ENCODE results near the gene RPS21. TPM values are rescaled to one million over a fixed set of nuclear protein-coding genes. Genes with fewer than 3 reads are reported as not detected.

Gene RPS21
- total and polyA plus RNA-seq, 2 of the 4 experiments (the other 2 are of a cell fraction), result 2,710 to 4,298 TPM

- ATAC-seq (ENCODE audit: low read depth), result peak; percentile 73
- no peak overlapping the region for H4K5ac ChIP-seq (ENCODE audit: low read depth, low read length)
- H3K9ac ChIP-seq (ENCODE audit: low read depth, low read length), result no peak overlapping the region
- dilution Hi-C loops (cut with HindIII; ENCODE audit: low sequenced_read_pairs, unreplicated experiment) (loop anchor here (25.0 kb wide), 1 partner anchor 95 kb away; no protein-coding TSS in a partner anchor), intact Hi-C loops (cut with micrococcal nuclease) (loop anchor here (1.0 to 10.0 kb wide), 2 partner anchors 80 to 368 kb away; partner anchors contain the start of gene ADRM1), in situ Hi-C loops (cut with MboI; ENCODE audit: low sequenced_read_pairs) (loop anchor here (5.0 to 25.0 kb wide), 2 partner anchors 75 to 370 kb away; no protein-coding TSS in a partner anchor)
- no peak overlapping the region for H3K4me2 ChIP-seq (ENCODE audit: low read depth, low read length)
- no peak overlapping the region for H3K27ac ChIP-seq (ENCODE audit: insufficient read depth, low read length)
- H2AFZ ChIP-seq (replicated peaks; ENCODE audit: low read length, poor library complexity), result peak overlapping the region; percentile 84
- ChIA-PET POLR2A (ENCODE audit: unreplicated experiment) (no interaction called here), CTCF (interaction anchor here (0.6 to 1.6 kb wide), 10 partner anchors 8 to 353 kb away, joined by 3 to 10 read pairs (median 3); no protein-coding TSS in a partner anchor)
- H3K18ac ChIP-seq (ENCODE audit: low read depth, low read length), result no peak overlapping the region
- H3K56ac ChIP-seq (ENCODE audit: extremely low read depth, insufficient read depth, low read length), result no peak overlapping the region
- no TSS peak for BruUV-seq (replicated peaks)
- H3K9me3 ChIP-seq (ENCODE audit: control insufficient read depth, insufficient read depth, low read length), result no peaks in the 10 kb centered on the region
- no peak overlapping the region for H3K23ac ChIP-seq (ENCODE audit: low read depth, low read length)
- peak; percentile 70 for DNase-seq
- H2BK15ac ChIP-seq (ENCODE audit: low read depth, low read length), result no peak overlapping the region
- no peak overlapping the region for H4K8ac ChIP-seq (ENCODE audit: low read depth in 2 of 2, low read length in 2 of 2)
- no peak overlapping the region for H3K4me3 ChIP-seq (ENCODE audit: insufficient read depth, low read depth, low read length)
- H2BK20ac ChIP-seq (ENCODE audit: low read depth, low read length), result no peak overlapping the region
- H3K4ac ChIP-seq (ENCODE audit: low read depth, low read length), result no peak overlapping the region
- peak overlapping the region; percentile 42 for H2AK9ac ChIP-seq (replicated peaks; ENCODE audit: low read depth, low read length, poor library complexity)
- H3K27me3 ChIP-seq (ENCODE audit: control insufficient read depth, insufficient read depth, low read length), result no peaks in the 10 kb centered on the region
- H2BK120ac ChIP-seq (ENCODE audit: low read depth, low read length), result no peak overlapping the region
- H4K20me1 ChIP-seq (ENCODE audit: insufficient read depth, low read length), result peaks cover 17% of the 10 kb centered on the region
- no peak overlapping the region; the same call in 1 of the 2 replicates for H4K91ac ChIP-seq (ENCODE audit: insufficient read depth, low read depth, low read length)
- H2BK5ac ChIP-seq (ENCODE audit: low read depth, low read length, poor library complexity, severe bottlenecking), result peak overlapping the region; percentile 52
- H3K79me1 ChIP-seq (ENCODE audit: low read depth in 1 of 2, low read length in 2 of 2), result peaks cover 9 to 49% of the 10 kb centered on the region in 2 experiments
- H3K9me1 ChIP-seq (ENCODE audit: insufficient read depth, low read length), result peaks cover 12% of the 10 kb centered on the region
- peaks cover 5% of the 10 kb centered on the region for H3K4me1 ChIP-seq (ENCODE audit: control insufficient read depth, insufficient read depth, low read length)
- 100% methylated on average over 2 of the region's 18 CpGs; no CpG with 5 or more reads in 1 of the 2 experiments for WGBS, 2 experiments (ENCODE audit: extremely low coverage in 2 of 2, insufficient read length in 1 of 2)
- peak overlapping the region; percentile 91; the same call in 1 of the 2 replicates for H2AK5ac ChIP-seq (ENCODE audit: low read depth, low read length)
- H3K36me3 ChIP-seq (ENCODE audit: control insufficient read depth, insufficient read depth, low read length), result peaks cover 6% of the 10 kb centered on the region
- no peak overlapping the region for H3K14ac ChIP-seq (replicated peaks; ENCODE audit: low read depth, low read length)
- peak; percentile 93 for TF ChIP-seq RAD21 (IDR thresholded peaks at IDR 0.05; ENCODE audit: low read length)
- no peak for TF ChIP-seq MXI1 (IDR thresholded peaks at IDR 0.05; ENCODE audit: borderline replicate concordance, low read depth, low read length)
- TF ChIP-seq RFX5 (IDR thresholded peaks at IDR 0.05; ENCODE audit: low read depth, low read length), result no peak
- TF ChIP-seq POLR2A (IDR thresholded peaks at IDR 0.05; ENCODE audit: low read depth, low read length), result no peak
- no peak for TF ChIP-seq MAFK (IDR thresholded peaks at IDR 0.05; ENCODE audit: low read depth, low read length)
- TF ChIP-seq, protein P1, sequence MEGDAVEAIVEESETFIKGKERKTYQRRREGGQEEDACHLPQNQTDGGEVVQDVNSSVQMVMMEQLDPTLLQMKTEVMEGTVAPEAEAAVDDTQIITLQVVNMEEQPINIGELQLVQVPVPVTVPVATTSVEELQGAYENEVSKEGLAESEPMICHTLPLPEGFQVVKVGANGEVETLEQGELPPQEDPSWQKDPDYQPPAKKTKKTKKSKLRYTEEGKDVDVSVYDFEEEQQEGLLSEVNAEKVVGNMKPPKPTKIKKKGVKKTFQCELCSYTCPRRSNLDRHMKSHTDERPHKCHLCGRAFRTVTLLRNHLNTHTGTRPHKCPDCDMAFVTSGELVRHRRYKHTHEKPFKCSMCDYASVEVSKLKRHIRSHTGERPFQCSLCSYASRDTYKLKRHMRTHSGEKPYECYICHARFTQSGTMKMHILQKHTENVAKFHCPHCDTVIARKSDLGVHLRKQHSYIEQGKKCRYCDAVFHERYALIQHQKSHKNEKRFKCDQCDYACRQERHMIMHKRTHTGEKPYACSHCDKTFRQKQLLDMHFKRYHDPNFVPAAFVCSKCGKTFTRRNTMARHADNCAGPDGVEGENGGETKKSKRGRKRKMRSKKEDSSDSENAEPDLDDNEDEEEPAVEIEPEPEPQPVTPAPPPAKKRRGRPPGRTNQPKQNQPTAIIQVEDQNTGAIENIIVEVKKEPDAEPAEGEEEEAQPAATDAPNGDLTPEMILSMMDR (conservative IDR thresholded peaks at IDR 0.05; ENCODE audit: low read depth, low read length), result peak; percentile 92
- no peak for TF ChIP-seq BHLHE40 (IDR thresholded peaks at IDR 0.05; ENCODE audit: low read depth, low read length)
- TF ChIP-seq, protein P2, sequence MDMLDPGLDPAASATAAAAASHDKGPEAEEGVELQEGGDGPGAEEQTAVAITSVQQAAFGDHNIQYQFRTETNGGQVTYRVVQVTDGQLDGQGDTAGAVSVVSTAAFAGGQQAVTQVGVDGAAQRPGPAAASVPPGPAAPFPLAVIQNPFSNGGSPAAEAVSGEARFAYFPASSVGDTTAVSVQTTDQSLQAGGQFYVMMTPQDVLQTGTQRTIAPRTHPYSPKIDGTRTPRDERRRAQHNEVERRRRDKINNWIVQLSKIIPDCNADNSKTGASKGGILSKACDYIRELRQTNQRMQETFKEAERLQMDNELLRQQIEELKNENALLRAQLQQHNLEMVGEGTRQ (IDR thresholded peaks at IDR 0.05; ENCODE audit: low read depth, low read length), result no peak
- peak; percentile 89 for TF ChIP-seq SMC3 (IDR thresholded peaks at IDR 0.05; ENCODE audit: low read depth, low read length)
- no peak for TF ChIP-seq ELK1 (IDR thresholded peaks at IDR 0.05; ENCODE audit: borderline replicate concordance, low read depth, low read length)
- TF ChIP-seq CHD1 (IDR thresholded peaks at IDR 0.05; ENCODE audit: low read depth, low read length), result no peak
- TF ChIP-seq CEBPB (IDR thresholded peaks at IDR 0.05; ENCODE audit: low read depth, low read length), result no peak
- peak; percentile 87 for TF ChIP-seq MAZ (IDR thresholded peaks at IDR 0.05; ENCODE audit: borderline replicate concordance, low read depth, low read length)
- no peak for TF ChIP-seq FOS (IDR thresholded peaks at IDR 0.05; ENCODE audit: low read depth, low read length)
Observed at GRCh38 chr20:62382306-62383198, 4.4 kb upstream of the RPS21 start.

Measured in IMR-90 (cell line).